ENCODE results near the gene SORT1. TPM values are rescaled to one million over a fixed set of nuclear protein-coding genes. Genes with fewer than 3 reads are reported as not detected.
A peak's percentile ranks its signal among the peaks of the same experiment; 100 is the strongest.

Gene SORT1
- total RNA-seq, 1 experiment from 2014 or later = 47.9 TPM

- Histone ChIP-seq H3K23ac (ENCODE audit: insufficient read length, low read depth, low read length) (no peak overlapping the region), H3K4me2 (ENCODE audit: insufficient read depth, insufficient read length, low read length) (peak overlapping the region; percentile 92), H3K4ac (ENCODE audit: low read depth, low read length) (no peak overlapping the region), H3K23me2 (ENCODE audit: insufficient read length, low read depth, low read length, poor library complexity, severe bottlenecking) (peaks cover 13% of the 10 kb centered on the region), H4K20me1 (ENCODE audit: control insufficient read depth, insufficient read depth, insufficient read length) (no peaks in the 10 kb centered on the region), H2BK120ac (ENCODE audit: low read depth, low read length, poor library complexity, severe bottlenecking) (no peak overlapping the region), H2AFZ (ENCODE audit: low read length) (no peak overlapping the region), H3K9me3 (ENCODE audit: control insufficient read depth, low read depth, low read length) (no peaks in the 10 kb centered on the region), H2BK5ac (ENCODE audit: insufficient read length, low read length) (no peak overlapping the region), H3T11ph (ENCODE audit: low read length) (no peak overlapping the region), H2BK12ac (ENCODE audit: insufficient read length, low read depth, low read length) (no peak overlapping the region), H2AK5ac (ENCODE audit: insufficient read length, low read length) (no peak overlapping the region), H2BK15ac (ENCODE audit: low read depth, low read length) (no peak overlapping the region), H3K79me2 (ENCODE audit: insufficient read depth, low read length) (peaks cover 2% of the 10 kb centered on the region; the same call in 1 of the 2 replicates), H4K5ac (ENCODE audit: insufficient read length, low read depth, low read length) (no peak overlapping the region), H2BK20ac (ENCODE audit: low read depth, low read length, poor library complexity, severe bottlenecking) (no peak overlapping the region), H3K18ac (ENCODE audit: insufficient read length, low read depth, low read length) (peak overlapping the region; percentile 83), H3K79me1 (ENCODE audit: insufficient read depth, low read depth, low read length, poor library complexity, severe bottlenecking) (peaks cover 5% of the 10 kb centered on the region), H3K14ac (ENCODE audit: insufficient read depth, low read length) (peak overlapping the region; percentile 80; the same call in 1 of the 2 replicates), H3K56ac (ENCODE audit: insufficient read length, low read depth, low read length) (no peak overlapping the region), H4K8ac (replicated peaks; ENCODE audit: insufficient read length, low read depth, low read length) (no peak overlapping the region), H3K27me3 (ENCODE audit: insufficient read depth, low read length) (no peaks in the 10 kb centered on the region), H4K91ac (ENCODE audit: insufficient read length, low read depth, low read length) (no peak overlapping the region), H3K4me1 (ENCODE audit: insufficient read depth, low read length) (peaks cover 3% of the 10 kb centered on the region; the same call in 1 of the 2 replicates), H3K27ac (ENCODE audit: insufficient read length, low read depth, low read length) (no peak overlapping the region), H3K9ac (ENCODE audit: extremely low read depth, insufficient read length, low read length) (peak overlapping the region; percentile 69)
- Mint-ChIP-seq H3K27ac (peak overlapping the region in 2 of 3 experiments; percentile 96 to 99; a peak in 2 of 7 replicates), H3K36me3 (ENCODE audit: insufficient read depth in 1 of 3, low read depth in 3 of 3) (peaks cover 18 to 31% (median 30%) of the 10 kb centered on the region in 3 experiments), H3K4me1 (peaks cover 36 to 46% of the 10 kb centered on the region in 2 experiments), H3K9me3 (peaks cover 0 to 2% of the 10 kb centered on the region in 2 experiments; a peak in 2 of 5 replicates), H3K27me3 (ENCODE audit: low read depth) (no peaks in the 10 kb centered on the region; the same call in 1 of the 2 replicates), H3K4me3 (peak overlapping the region; percentile 99 to 100)
- TF ChIP-seq, protein P1, sequence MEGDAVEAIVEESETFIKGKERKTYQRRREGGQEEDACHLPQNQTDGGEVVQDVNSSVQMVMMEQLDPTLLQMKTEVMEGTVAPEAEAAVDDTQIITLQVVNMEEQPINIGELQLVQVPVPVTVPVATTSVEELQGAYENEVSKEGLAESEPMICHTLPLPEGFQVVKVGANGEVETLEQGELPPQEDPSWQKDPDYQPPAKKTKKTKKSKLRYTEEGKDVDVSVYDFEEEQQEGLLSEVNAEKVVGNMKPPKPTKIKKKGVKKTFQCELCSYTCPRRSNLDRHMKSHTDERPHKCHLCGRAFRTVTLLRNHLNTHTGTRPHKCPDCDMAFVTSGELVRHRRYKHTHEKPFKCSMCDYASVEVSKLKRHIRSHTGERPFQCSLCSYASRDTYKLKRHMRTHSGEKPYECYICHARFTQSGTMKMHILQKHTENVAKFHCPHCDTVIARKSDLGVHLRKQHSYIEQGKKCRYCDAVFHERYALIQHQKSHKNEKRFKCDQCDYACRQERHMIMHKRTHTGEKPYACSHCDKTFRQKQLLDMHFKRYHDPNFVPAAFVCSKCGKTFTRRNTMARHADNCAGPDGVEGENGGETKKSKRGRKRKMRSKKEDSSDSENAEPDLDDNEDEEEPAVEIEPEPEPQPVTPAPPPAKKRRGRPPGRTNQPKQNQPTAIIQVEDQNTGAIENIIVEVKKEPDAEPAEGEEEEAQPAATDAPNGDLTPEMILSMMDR (conservative IDR thresholded peaks at IDR 0.05) = no peak
- no peak for DNase-seq
- WGBS (ENCODE audit: extremely low coverage, insufficient read length, low lambda C conversion rate) = no CpG with 5 or more reads among the region's 10 CpGs
Measured at GRCh38 chr1:109282497-109282951, 115.2 kb downstream of the SORT1 start.
